ENCODE measurements around the gene ASH1L. TPM values are rescaled to one million over a fixed set of nuclear protein-coding genes. Genes with fewer than 3 reads are reported as not detected.
"Not testable (repeated sequence)": the region's sequence is repeated elsewhere in the genome, so short reads cannot be mapped to it uniquely, and the experiment has no call there.

ASH1L gene
- total RNA-seq, 4 donors from 2014 or later, result 43.7 to 57.1 (median 52.0) TPM

DNA sequence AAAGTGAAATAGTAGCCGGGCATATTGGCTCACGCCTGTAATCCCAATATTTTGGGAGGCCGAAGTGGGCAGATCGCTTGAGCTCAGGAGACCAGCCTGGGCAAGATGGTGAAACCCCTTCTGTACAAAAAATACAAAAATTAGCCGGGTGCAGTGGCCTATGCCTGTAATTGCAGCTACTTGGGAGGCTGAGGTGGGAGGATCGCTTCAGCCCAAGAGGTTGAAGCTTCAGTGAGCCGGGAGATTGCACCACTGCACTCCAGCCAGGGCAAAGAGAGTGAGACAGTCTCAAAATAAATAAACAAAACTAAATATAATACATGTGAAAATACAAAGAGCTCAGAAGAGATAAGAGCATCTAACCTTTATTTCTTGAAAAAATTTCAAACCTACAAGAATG, 45.1 kb upstream of the ASH1L start:
- DNase-seq (no peak), ATAC-seq (no peak)
- Histone ChIP-seq H3K27me3 (no peaks in the 10 kb centered on the region), H3K4me1 (peaks cover 3 to 5% of the 10 kb centered on the region in 2 donors), H3K4me3 (no peak overlapping the region), H3K9me3 (no peaks in the 10 kb centered on the region), H3K27ac (no peak overlapping the region), H3K36me3 (no peaks in the 10 kb centered on the region)
- in situ Hi-C loops (cut with MboI; ENCODE audit: low sequenced_read_pairs in 4 of 4) (no loop called here), intact Hi-C loops (cut with DNase I; ENCODE audit: low total_unique reads) (loop anchor here (2.0 kb wide), 1 partner anchor 45 kb away; the partner anchor contains the start of gene ASH1L)
- TF ChIP-seq POLR2A (IDR thresholded peaks at IDR 0.05), result no peak

DNA sequence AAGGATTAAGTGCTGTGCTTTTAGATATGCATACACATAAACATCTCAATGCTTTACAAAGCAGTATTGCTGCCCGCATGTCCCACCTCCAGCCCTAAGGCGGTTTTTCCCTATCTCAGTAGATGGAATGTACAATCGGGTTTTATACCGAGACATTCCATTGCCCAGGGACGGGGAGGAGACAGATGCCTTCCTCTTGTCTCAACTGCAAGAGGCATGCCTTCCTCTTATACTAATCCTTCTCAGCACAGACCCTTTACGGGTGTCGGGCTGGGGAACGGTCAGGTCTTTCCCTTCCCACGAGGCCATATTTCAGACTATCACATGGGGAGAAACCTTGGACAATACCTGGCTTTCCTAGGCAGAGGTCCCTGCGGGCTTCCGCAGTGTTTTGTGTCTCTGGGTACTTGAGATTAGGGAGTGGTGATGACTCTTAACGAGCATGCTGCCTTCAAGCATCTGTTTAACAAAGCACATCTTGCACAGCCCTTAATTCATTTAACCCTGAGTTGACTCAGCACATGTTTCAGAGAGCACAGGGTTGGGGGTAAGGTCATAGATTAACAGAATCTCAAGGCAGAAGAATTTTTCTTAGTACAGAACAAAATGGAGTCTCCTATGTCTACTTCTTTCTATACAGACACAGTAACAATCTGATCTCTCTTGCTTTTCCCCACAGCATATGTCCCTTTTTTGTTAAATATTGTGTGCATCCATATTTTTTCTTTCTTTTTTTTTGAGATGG, 37.4 kb upstream of the ASH1L start:
- intact Hi-C loops (cut with DNase I; ENCODE audit: low total_unique reads); ATAC-seq; in situ Hi-C loops (cut with MboI; ENCODE audit: low sequenced_read_pairs in 4 of 4): not testable (repeated sequence)

DNA sequence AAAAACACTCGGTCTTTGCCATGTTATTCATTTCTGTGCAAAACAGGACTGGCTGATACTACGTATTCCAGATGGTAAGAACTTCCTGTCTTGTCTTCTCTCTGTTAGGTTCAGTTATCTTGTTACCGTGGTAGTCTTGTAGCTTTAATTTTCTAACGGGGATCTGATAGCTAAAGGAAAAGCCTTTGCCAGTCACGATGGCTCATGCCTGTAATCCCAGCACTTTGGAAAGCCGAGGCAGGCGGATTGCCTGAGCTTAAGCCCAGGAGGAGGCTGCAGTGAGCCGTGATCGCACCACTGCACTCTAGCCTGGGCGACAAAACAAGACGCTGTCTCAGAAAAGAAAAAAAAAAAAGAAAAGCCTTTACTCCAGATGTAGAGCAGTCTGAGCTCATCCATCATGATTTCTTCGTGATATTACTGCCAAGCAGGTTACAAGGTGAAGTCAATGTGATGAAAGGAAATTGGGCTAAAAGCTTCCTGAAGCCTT, 36.3 kb upstream of the ASH1L start:
- no peak overlapping the region for H3K27ac ChIP-seq
- intact Hi-C loops (cut with DNase I; ENCODE audit: low total_unique reads) (no loop called here), in situ Hi-C loops (cut with MboI; ENCODE audit: low sequenced_read_pairs in 4 of 4) (no loop called here)
- DNase-seq (no peak), ATAC-seq (no peak)
- TF ChIP-seq POLR2A (IDR thresholded peaks at IDR 0.05), result no peak
- TF ChIP-seq, protein P1, sequence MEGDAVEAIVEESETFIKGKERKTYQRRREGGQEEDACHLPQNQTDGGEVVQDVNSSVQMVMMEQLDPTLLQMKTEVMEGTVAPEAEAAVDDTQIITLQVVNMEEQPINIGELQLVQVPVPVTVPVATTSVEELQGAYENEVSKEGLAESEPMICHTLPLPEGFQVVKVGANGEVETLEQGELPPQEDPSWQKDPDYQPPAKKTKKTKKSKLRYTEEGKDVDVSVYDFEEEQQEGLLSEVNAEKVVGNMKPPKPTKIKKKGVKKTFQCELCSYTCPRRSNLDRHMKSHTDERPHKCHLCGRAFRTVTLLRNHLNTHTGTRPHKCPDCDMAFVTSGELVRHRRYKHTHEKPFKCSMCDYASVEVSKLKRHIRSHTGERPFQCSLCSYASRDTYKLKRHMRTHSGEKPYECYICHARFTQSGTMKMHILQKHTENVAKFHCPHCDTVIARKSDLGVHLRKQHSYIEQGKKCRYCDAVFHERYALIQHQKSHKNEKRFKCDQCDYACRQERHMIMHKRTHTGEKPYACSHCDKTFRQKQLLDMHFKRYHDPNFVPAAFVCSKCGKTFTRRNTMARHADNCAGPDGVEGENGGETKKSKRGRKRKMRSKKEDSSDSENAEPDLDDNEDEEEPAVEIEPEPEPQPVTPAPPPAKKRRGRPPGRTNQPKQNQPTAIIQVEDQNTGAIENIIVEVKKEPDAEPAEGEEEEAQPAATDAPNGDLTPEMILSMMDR (IDR thresholded peaks at IDR 0.05 in 4 of 5, conservative IDR thresholded peaks at IDR 0.05 in 1 of 5), result no peak
- H3K4me3 ChIP-seq, result no peak overlapping the region
- no peaks in the 10 kb centered on the region for H3K4me1 ChIP-seq
- H3K36me3 ChIP-seq, result no peaks in the 10 kb centered on the region
- no peaks in the 10 kb centered on the region for H3K9me3 ChIP-seq
- peaks cover 5 to 14% (median 8%) of the 10 kb centered on the region in 3 donors for H3K27me3 ChIP-seq

More for the DNA sequence above, 37.4 kb upstream of the ASH1L start:
- not testable (repeated sequence) for H3K36me3 ChIP-seq, H3K4me1 ChIP-seq, H3K9me3 ChIP-seq, H3K27ac ChIP-seq, H3K4me3 ChIP-seq, DNase-seq
- peaks cover 5 to 14% (median 8%) of the 10 kb centered on the region in 3 donors for H3K27me3 ChIP-seq

DNA sequence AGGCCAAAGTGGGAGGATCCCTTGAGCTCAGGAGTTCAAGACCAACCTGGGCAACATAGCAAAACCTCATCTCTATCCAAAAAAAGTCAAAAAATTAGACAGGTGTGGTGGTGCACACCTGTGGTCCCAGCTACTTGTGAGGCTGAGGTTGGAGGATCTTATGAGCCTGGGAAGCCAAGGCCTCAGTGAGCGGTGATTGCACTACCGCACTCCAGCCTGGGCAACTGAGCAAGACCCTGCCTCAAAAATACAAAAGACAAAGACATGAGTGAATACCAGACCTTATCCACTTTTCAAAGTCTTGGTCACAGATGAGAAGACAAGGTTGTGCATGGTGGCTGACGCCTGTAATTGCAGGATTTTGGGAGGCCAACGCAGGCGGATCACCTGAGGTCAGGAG, 34.3 kb upstream of the ASH1L start:
- Histone ChIP-seq H3K4me1 (no peaks in the 10 kb centered on the region), H3K27ac (no peak overlapping the region), H3K4me3 (no peak overlapping the region), H3K9me3 (no peaks in the 10 kb centered on the region), H3K36me3 (no peaks in the 10 kb centered on the region), H3K27me3 (peaks cover 5 to 14% (median 8%) of the 10 kb centered on the region in 3 donors)
- DNase-seq (no peak), ATAC-seq (no peak)
- TF ChIP-seq, protein P1 (IDR thresholded peaks at IDR 0.05 in 4 of 5, conservative IDR thresholded peaks at IDR 0.05 in 1 of 5), result no peak
- TF ChIP-seq POLR2A (IDR thresholded peaks at IDR 0.05), result no peak
- intact Hi-C loops (cut with DNase I; ENCODE audit: low total_unique reads) (no loop called here), in situ Hi-C loops (cut with MboI; ENCODE audit: low sequenced_read_pairs in 4 of 4) (no loop called here)

DNA sequence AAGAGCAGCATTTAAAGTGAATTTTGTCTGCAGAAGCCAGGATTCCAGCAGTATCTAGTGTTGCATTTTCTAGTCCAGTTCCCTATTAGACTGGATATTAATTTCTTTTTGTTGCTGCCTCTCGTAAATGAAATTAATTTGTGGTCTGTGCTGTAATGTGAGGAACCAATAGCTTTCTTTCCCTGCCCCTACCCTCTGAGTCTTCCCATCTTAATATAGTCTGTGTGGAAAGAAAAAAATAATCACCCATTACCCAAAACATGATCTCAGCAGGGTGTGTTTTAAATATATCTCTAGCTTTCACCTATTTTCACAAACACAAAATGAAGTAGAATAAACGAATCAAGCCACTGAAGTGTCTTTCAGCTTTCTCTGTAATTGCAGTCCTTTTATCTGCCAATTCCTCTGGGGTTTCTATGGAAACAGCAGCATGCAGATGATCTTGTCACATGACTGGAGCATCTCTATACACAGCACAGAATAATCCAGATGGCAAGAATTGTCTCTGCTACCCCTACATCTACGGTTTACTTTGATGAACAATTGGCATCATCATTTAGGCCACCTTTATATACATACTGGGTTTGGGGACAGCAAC, 33.4 kb upstream of the ASH1L start:
- in situ Hi-C loops (cut with MboI; ENCODE audit: low sequenced_read_pairs in 4 of 4); DNase-seq; H3K27ac ChIP-seq; H3K4me3 ChIP-seq; H3K36me3 ChIP-seq; intact Hi-C loops (cut with DNase I; ENCODE audit: low total_unique reads); H3K9me3 ChIP-seq; ATAC-seq; H3K27me3 ChIP-seq; H3K4me1 ChIP-seq: not testable (repeated sequence)

DNA sequence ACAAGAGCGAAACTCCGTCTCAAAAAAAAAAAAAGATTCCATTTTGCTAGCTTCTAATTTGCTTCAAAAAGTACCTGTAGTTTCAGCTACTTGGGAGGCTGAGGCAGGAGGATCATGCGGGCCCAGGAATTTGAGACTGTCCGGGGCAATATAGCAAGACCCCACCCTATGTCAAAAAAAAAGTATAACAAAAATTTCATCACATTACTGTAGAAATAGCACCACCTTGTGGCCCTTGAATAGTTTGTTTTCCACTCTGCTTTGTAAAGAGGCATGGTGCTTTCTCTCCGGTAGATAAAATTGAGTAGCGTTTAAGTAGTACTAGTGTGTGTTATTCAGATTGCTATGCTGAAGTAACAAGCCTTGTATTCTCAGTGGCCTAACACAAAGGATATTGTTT, 29.2 kb upstream of the ASH1L start:
- Histone ChIP-seq H3K36me3 (no peaks in the 10 kb centered on the region), H3K27ac (no peak overlapping the region), H3K4me1 (no peaks in the 10 kb centered on the region), H3K27me3 (no peaks in the 10 kb centered on the region), H3K9me3 (no peaks in the 10 kb centered on the region), H3K4me3 (no peak overlapping the region)
- TF ChIP-seq POLR2A (IDR thresholded peaks at IDR 0.05), result no peak
- TF ChIP-seq, protein P1 (IDR thresholded peaks at IDR 0.05 in 4 of 5, conservative IDR thresholded peaks at IDR 0.05 in 1 of 5), result peak; percentile 27 to 62 (median 43)
- DNase-seq, result no peak
- in situ Hi-C loops (cut with MboI; ENCODE audit: low sequenced_read_pairs in 4 of 4) (no loop called here), intact Hi-C loops (cut with DNase I; ENCODE audit: low total_unique reads) (loop anchor here (1.0 to 5.0 kb wide), 3 partner anchors 179 to 341 kb away; partner anchors contain the start of gene RUSC1)
- peak; percentile 63 to 74 for ATAC-seq

DNA sequence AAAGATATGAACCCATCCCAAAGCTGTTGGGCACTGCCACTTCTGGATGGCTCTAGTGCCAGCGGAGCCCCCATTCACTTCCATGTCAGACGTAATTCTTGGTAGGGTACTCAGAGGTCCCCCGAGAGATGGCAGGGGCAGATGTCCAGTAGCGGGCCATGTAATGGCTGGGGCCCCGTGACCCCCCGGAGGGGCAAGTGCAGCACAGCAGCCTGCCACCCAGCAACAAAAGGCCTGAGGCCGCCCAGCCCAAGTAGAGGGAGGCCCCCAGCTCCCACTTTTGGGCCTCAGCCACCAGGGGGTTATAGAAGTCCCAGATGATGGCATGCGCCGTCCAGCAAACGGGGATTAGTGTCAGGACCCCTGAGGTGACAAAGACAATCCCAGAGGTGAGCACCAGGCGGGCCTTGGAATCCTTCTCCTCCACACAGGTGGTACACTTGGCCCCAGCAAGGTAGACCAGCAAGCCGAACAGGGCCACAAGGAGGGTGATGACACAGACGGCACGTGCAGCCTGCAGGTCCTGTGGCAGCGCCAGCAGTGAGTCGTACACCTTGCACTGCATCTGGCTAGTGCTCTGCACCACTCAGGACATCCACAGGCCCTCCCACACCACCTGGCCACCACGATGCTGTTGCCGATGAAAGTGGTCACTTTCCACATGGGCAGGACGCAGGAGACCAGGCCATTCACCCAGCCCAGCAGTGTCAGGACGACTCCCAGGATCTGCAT, 28.1 kb upstream of the ASH1L start:
- H3K4me1 ChIP-seq; H3K27ac ChIP-seq; H3K27me3 ChIP-seq; H3K9me3 ChIP-seq; DNase-seq; H3K4me3 ChIP-seq; in situ Hi-C loops (cut with MboI; ENCODE audit: low sequenced_read_pairs in 4 of 4); ATAC-seq; H3K36me3 ChIP-seq: not testable (repeated sequence)
- intact Hi-C loops (cut with DNase I; ENCODE audit: low total_unique reads), result loop anchor here (5.0 kb wide), 2 partner anchors 178 to 268 kb away; partner anchors contain the start of gene RUSC1

DNA sequence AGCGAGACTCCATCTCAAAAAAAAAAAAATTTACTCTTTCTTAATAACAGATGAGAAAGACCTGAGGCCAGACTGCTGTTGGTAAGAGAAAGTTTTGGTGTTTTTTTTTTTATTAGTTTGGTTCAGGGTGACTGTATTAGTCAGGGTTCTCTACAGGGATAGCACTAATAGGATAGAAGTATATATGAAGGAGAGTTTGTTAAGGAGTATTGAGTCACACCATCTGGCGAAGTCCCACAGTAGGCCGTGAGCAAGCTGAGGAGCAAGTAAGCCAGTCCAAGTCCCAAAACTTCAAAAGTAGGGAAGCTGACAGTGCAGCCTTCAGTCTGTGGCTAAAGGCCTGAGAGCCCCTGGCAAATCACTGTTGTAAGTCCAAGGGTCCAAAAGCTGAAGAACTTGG, 26.7 kb upstream of the ASH1L start:
- intact Hi-C loops (cut with DNase I; ENCODE audit: low total_unique reads); in situ Hi-C loops (cut with MboI; ENCODE audit: low sequenced_read_pairs in 4 of 4): not testable (repeated sequence)

More for the DNA sequence above, 26.7 kb upstream of the ASH1L start:
- DNase-seq, ATAC-seq, H3K27ac ChIP-seq, H3K4me3 ChIP-seq, H3K4me1 ChIP-seq, H3K9me3 ChIP-seq, H3K36me3 ChIP-seq, H3K27me3 ChIP-seq: not testable (repeated sequence)
